Left ventricle myocardium inferior (tissue), 1 donor: ENCODE data around the gene XPO6. TPM values are rescaled to one million over a fixed set of nuclear protein-coding genes. Genes with fewer than 3 reads are reported as not detected.

Experiments
- DNase-seq: peaks from one replicate; pipeline ENCODE4 v3.0.0-alpha.2; 2020
- H3K27ac ChIP-seq: fragments of 200-600 bp; replicated peaks from 2 replicates; pipeline ENCODE4 v1.8.0; 2021
- H3K27me3 ChIP-seq: fragments of 200-600 bp; 2 replicates; pipeline ENCODE4 v1.8.0; 2021; ENCODE audit warnings: low read depth
- H3K36me3 ChIP-seq: fragments of 200-600 bp; 2 replicates; pipeline ENCODE4 v1.8.0; 2021
- H3K4me1 ChIP-seq: fragments of 200-600 bp; 2 replicates; pipeline ENCODE4 v1.8.0; 2021
- H3K4me3 ChIP-seq: fragments of 200-600 bp; 2 replicates; pipeline ENCODE4 v1.8.0; 2021; ENCODE audit warnings: mild to moderate bottlenecking, moderate library complexity
- H3K9me3 ChIP-seq: fragments of 200-600 bp; replicated peaks from 2 replicates; pipeline ENCODE4 v1.8.0; 2021
- CTCF ChIP-seq: fragments of 200-600 bp; IDR thresholded peaks from 2 replicates; pipeline ENCODE4 v1.8.0; 2021; ENCODE audit warnings: antibody characterized with exemption, mild to moderate bottlenecking, borderline replicate concordance
- intact Hi-C: fragments of 100-400 bp; cut with micrococcal nuclease; formaldehyde crosslinking; loops from one replicate; pipeline ENCODE4 v1.11.0; 2022
- total RNA-seq: library from RNA; stranded (reverse); fragmentation: NEBNext Ultra II Directional; extraction: Animal tissue kit (Norgen Biotek cat#: 25700); gene quantifications from one replicate; pipeline ENCODE4 v1.2.1, GENCODE V29; 2021
- donor health status: DM: no; HTN: yes; CAD: no; lungs with severe emphysema.

The XPO6 gene
- total RNA-seq, 1 donor from 2014 or later, result 26.4 TPM

- no peaks in the 10 kb centered on the region for H3K27me3 ChIP-seq
- no peaks in the 10 kb centered on the region for H3K9me3 ChIP-seq
- H3K27ac ChIP-seq, result peak overlapping the region; percentile 20
- DNase-seq, result no peak
- TF ChIP-seq CTCF, result no peak
- peaks cover 8% of the 10 kb centered on the region for H3K4me1 ChIP-seq
- H3K36me3 ChIP-seq, result peaks cover 40% of the 10 kb centered on the region
- no peak overlapping the region for H3K4me3 ChIP-seq
- intact Hi-C loops, result no loop called here
These were observed 47.6 kb downstream of the XPO6 start for GRCh38 chr16:28164140-28164539.

- no peak for TF ChIP-seq CTCF
- Histone ChIP-seq H3K36me3 (peaks cover 35% of the 10 kb centered on the region), H3K4me1 (peaks cover 10% of the 10 kb centered on the region), H3K9me3 (no peaks in the 10 kb centered on the region), H3K27me3 (no peaks in the 10 kb centered on the region), H3K27ac (peak overlapping the region; percentile 20), H3K4me3 (no peak overlapping the region)
- intact Hi-C loops, result no loop called here
- no peak for DNase-seq
These were observed 48.1 kb downstream of the XPO6 start for GRCh38 chr16:28163699-28164098.

GRCh38 chr16:28162326-28162877 lies 49.4 kb downstream of the XPO6 start:
- TF ChIP-seq CTCF, result no peak
- DNase-seq, result no peak
- H3K27ac ChIP-seq, result no peak overlapping the region
- intact Hi-C loops, result no loop called here
- H3K9me3 ChIP-seq, result no peaks in the 10 kb centered on the region
- no peak overlapping the region for H3K4me3 ChIP-seq
- no peaks in the 10 kb centered on the region for H3K27me3 ChIP-seq
- H3K36me3 ChIP-seq, result peaks cover 26% of the 10 kb centered on the region
- peaks cover 23% of the 10 kb centered on the region for H3K4me1 ChIP-seq

GRCh38 chr16:28161626-28162025 lies 50.1 kb downstream of the XPO6 start:
- TF ChIP-seq CTCF, result no peak
- DNase-seq, result no peak
- no peak overlapping the region for H3K4me3 ChIP-seq
- intact Hi-C loops, result no loop called here
- H3K27me3 ChIP-seq, result no peaks in the 10 kb centered on the region
- no peaks in the 10 kb centered on the region for H3K9me3 ChIP-seq
- H3K4me1 ChIP-seq, result peaks cover 23% of the 10 kb centered on the region
- no peak overlapping the region for H3K27ac ChIP-seq
- H3K36me3 ChIP-seq, result peaks cover 18% of the 10 kb centered on the region

- H3K4me1 ChIP-seq, result peaks cover 15% of the 10 kb centered on the region
- H3K27ac ChIP-seq, result peak overlapping the region; percentile 9
- no peaks in the 10 kb centered on the region for H3K27me3 ChIP-seq
- H3K36me3 ChIP-seq, result peaks cover 17% of the 10 kb centered on the region
- intact Hi-C loops, result no loop called here
- TF ChIP-seq CTCF, result no peak
- DNase-seq, result no peak
- no peaks in the 10 kb centered on the region for H3K9me3 ChIP-seq
- peak overlapping the region; percentile 3 for H3K4me3 ChIP-seq
These were observed 53.6 kb downstream of the XPO6 start for GRCh38 chr16:28158136-28158535.
